C4-2B (cell line): ENCODE measurements around the gene ATXN7L1.

ENCODE experiments used
- ZFX ChIP-seq: fragments of 450-650 bp; IDR thresholded peaks from 2 replicates; pipeline ENCODE4 v1.6.1; 2017
- TF ChIP-seq, protein P1 (sequence below): fragments of 450-650 bp; conservative IDR thresholded peaks from 2 replicates; pipeline ENCODE4 v1.5.1; 2017; ENCODE audit warnings: mild to moderate bottlenecking

DNA sequence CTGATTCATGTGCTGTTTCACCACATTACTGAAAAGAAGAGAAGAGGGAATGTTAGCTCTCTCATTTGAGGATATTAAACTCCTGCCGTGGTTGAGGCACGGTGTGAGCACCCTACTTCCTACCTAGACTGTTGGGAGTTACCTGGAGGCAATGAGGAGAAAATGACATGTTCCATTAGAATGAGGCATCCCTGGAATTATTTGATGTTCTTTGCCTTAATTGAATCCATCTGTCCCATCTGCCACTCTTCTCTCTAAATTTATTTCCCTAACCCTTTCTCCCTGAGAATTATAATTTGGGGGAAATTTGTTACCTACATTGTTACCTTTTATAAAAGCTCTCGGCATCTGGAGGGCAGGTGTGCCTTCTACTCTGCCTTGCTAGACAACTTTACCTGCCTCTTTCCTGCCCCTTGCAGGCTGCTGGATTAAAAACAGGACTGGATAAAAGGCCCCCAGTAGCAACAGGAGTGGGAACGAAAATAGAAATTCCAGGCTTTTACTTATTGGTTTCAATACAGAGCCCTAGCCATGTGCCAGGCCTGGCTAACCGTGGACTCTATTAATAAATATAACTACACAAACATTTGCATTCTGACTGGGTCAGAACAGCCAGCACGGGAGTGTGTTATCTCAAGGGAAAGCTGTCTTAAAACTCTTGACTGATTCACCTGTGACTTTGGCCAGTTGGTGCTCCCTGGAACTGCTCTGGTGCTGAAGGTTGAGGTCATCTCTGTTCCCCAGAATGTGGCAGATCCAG is 4.4 kb upstream of the ATXN7L1 start:
- TF ChIP-seq, protein P1, sequence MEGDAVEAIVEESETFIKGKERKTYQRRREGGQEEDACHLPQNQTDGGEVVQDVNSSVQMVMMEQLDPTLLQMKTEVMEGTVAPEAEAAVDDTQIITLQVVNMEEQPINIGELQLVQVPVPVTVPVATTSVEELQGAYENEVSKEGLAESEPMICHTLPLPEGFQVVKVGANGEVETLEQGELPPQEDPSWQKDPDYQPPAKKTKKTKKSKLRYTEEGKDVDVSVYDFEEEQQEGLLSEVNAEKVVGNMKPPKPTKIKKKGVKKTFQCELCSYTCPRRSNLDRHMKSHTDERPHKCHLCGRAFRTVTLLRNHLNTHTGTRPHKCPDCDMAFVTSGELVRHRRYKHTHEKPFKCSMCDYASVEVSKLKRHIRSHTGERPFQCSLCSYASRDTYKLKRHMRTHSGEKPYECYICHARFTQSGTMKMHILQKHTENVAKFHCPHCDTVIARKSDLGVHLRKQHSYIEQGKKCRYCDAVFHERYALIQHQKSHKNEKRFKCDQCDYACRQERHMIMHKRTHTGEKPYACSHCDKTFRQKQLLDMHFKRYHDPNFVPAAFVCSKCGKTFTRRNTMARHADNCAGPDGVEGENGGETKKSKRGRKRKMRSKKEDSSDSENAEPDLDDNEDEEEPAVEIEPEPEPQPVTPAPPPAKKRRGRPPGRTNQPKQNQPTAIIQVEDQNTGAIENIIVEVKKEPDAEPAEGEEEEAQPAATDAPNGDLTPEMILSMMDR: no peak
- TF ChIP-seq ZFX: no peak
